Skin epidermis (tissue), 12 donors: ENCODE data around the gene PLEKHA5.
A peak's percentile ranks its signal among the peaks of the same experiment; 100 is the strongest.

Source experiments
- H3K27ac ChIP-seq, 21 experiments: fragments of 200-600 bp; sonication (generic) in 11 of 21; one replicate each; pipeline ENCODE4 v1.5.0; 2020; ENCODE audit warnings: mild to moderate bottlenecking in 3 of 21, inconsistent platforms in 2 of 21, moderate library complexity in 2 of 21
- H3K4me3 ChIP-seq, 7 experiments: fragments of 200-600 bp; sonication (generic) in 2 of 7; one replicate each; pipeline ENCODE4 v1.5.0; 2020; ENCODE audit warnings: inconsistent platforms in 2 of 7, mild to moderate bottlenecking in 2 of 7, moderate library complexity in 1 of 7

PLEKHA5 gene

GRCh38 chr12:19246933-19247332, 117.4 kb downstream of the PLEKHA5 start:
- H3K4me3 ChIP-seq = no peak overlapping the region

DNA sequence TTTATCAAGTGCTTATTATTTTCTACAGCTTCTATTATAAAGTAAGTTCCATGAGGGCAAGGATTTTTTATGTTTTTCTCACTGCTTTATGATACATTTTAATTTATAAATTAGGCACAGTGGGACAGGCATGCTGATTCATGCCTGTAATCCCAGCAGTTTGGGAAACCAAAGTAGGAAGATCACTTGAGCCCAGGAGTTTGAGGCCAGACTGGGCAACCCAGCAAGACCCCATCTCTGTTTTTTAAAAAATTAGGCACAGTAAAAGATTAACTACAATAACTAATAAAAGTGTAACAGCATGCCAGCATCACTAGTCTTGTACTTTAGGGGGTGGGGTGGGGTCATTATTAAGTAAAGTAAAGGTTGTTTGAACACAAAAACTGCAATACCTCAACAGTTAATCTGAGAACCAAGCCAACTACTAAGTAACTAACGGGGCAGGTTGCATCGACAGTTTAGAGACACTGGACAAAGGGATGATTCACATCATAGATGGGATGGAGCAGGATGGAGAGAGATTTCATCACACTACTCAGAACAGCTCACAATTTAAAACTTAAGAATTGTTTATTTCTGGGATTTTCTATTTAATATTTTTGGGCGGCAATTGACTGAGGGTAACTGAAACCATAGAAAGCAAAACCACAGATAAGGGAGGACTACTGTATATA, 119.5 kb downstream of the PLEKHA5 start:
- no peak overlapping the region for H3K4me3 ChIP-seq
- H3K27ac ChIP-seq = no peak overlapping the region

More at GRCh38 chr12:19246933-19247332, 117.4 kb downstream of the PLEKHA5 start:
- no peak overlapping the region for H3K27ac ChIP-seq

DNA sequence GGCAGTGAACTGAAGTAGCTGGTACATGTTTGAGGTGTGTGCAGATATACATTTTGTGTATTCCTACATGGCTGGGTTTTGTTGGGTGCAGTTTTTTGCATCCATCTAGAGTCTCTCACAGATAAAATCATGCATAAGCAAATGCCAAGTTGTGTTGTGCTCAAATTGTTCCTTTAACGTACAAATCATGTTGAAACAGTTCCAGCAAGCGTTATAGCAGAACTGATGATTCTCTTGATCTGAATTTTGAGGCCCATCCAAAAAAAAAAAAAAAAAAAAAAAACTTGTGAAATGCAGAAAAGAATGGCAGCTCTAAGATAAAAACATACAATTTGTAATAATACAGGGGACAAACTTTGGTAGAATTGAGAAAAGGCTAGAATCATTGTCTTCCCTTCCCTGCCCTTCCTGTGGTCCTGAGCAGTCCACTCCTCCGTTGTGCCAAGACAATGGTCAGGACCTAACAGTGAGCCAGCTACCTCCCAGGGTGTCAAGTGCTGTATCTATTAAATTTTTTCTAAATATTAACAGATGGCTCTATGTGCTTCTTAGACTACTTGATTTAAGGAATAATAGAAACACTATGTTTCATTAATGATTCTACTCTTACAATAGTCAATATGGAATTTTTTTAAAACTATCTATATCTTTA, 122.1 kb downstream of the PLEKHA5 start:
- Histone ChIP-seq H3K4me3 (no peak overlapping the region), H3K27ac (no peak overlapping the region)

DNA sequence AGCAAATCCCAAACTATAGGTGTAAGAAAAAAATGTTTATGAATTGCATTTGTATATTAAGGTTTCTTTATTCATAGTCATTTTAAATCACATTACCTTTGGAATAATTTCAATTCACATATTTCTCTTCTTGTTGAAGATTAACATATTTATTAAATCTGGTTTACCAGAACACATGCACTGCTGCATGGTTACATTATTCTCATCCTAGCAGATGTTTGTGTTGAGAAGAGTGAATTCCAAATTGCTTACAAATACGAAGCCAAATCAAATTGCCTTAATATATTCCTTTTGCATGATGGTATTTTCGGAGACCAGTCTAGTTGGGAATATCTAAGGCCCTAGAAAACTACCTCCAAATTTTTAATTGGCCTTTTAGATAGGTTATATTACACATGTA, 130.6 kb downstream of the PLEKHA5 start:
- no peak overlapping the region for H3K27ac ChIP-seq
- no peak overlapping the region for H3K4me3 ChIP-seq

- no peak overlapping the region for H3K27ac ChIP-seq
- H3K4me3 ChIP-seq = no peak overlapping the region
These were observed 132.2 kb downstream of the PLEKHA5 start for GRCh38 chr12:19261773-19262172.

DNA sequence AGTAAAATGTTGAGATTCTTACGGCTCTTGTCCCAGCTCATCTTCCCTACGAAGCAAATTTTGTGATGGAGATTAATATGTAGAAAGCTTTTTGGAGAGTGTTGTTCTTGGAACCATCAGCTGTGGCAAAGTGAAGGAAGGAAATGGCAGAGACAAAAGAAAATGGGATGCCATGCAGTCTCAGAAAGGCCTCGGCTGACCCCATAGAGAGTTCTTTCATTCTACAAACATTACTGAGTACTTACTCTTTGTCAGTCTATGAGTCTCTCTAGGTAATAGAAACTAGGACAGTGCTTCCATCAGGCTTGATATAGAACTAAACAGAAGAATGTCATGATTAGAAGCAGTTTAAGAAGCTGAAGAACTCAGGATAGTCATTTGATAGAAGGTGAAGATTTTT, 134.1 kb downstream of the PLEKHA5 start:
- no peak overlapping the region for H3K27ac ChIP-seq
- no peak overlapping the region for H3K4me3 ChIP-seq

GRCh38 chr12:19273482-19274330, 144.2 kb downstream of the PLEKHA5 start:
- H3K27ac ChIP-seq = peak overlapping the region in 10 of 21 experiments; percentile 17 to 59 (median 45)
- H3K4me3 ChIP-seq = no peak overlapping the region

DNA sequence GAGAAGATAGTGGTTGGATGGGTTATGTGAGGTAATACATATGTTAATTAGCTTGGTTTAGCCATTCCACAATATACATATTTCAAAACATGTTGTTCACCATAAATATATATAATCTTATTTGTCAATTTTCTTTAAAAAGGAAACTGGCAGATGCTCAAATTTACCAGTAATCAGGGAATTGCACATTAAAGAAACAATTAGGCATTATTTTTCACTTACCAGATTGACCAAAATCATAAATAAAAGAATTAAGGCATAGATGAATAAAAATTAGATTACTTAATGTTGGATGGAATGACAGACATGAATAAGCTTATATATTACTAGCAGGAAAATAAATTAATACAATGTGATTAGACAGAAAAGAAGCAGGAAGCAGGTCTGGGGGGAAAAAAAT, 147.2 kb downstream of the PLEKHA5 start:
- Histone ChIP-seq H3K27ac (no peak overlapping the region), H3K4me3 (no peak overlapping the region)

GRCh38 chr12:19277711-19278110, 148.2 kb downstream of the PLEKHA5 start:
- Histone ChIP-seq H3K27ac (no peak overlapping the region), H3K4me3 (no peak overlapping the region)

GRCh38 chr12:19278407-19278806, 148.9 kb downstream of the PLEKHA5 start:
- Histone ChIP-seq H3K27ac (no peak overlapping the region), H3K4me3 (no peak overlapping the region)

DNA sequence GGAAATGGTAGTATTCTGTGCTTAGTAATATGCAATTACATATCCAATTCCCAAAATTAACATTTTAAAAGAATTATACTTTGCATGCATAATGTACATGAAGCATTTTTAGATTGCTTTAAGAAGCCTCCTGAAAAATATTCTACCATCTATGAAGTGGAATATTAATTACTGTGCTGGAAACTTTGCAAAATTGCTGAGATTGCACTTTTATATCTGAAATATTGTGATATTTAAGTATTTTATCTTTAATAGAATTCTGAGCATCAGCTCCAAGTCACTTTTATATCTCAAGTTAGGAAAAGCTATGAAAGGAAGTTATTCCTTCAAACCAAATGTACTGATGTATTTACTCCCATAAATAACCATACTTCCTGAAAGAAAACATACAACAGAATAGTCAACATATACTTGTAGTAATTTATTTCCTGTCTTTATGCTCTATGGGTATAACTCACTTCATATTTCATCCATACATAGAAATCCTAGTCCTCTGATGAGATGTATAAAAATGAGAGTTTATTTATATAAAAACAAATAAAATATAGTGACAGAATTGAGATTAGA, 152.7 kb downstream of the PLEKHA5 start:
- no peak overlapping the region for H3K27ac ChIP-seq
- no peak overlapping the region for H3K4me3 ChIP-seq

- no peak overlapping the region for H3K4me3 ChIP-seq
- H3K27ac ChIP-seq = no peak overlapping the region
These were observed 155.1 kb downstream of the PLEKHA5 start for GRCh38 chr12:19284658-19285057.

GRCh38 chr12:19285793-19286448, 156.4 kb downstream of the PLEKHA5 start:
- Histone ChIP-seq H3K4me3 (no peak overlapping the region), H3K27ac (no peak overlapping the region)

DNA sequence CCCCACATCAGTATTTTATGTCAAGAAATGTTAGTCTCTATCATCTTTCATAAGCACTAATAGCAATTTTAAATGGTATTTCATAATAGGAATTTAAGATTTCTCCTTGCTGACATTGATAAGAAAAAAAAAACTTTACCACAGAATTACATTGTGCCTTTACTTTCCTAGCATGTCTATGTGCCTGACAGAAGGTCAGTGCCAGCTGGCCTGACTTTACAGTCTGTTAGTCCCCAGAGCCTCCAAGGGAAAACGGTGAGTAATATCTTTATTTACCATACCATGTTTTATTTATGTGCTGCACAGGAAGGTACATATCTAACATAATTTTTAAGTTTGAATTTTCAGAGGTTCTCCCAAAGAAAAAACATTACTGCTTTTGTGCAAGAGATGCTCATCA, 157.8 kb downstream of the PLEKHA5 start:
- Histone ChIP-seq H3K4me3 (no peak overlapping the region), H3K27ac (no peak overlapping the region)

DNA sequence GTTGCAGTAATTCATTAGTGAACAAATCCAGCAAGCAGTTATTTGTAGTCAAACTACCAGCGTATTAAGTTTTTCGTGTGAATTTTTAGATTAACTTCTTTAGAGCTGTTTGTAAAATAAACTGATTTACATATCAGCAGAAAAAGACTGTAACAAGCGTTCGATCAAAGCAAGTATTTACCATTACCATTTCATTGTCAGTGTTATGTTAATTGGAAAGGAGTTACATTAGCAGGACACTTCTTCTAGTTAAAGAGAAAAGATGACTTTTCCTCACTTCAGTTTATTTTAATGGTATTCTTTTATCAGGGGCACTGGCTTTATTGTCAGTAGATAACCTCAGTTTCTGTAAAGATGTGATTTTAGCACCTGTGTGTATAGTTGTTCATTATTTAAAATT, 158.6 kb downstream of the PLEKHA5 start:
- H3K4me3 ChIP-seq = no peak overlapping the region
- H3K27ac ChIP-seq = no peak overlapping the region

- Histone ChIP-seq H3K4me3 (no peak overlapping the region), H3K27ac (no peak overlapping the region)
These were observed 159.2 kb downstream of the PLEKHA5 start for GRCh38 chr12:19288603-19289244.

- H3K4me3 ChIP-seq = no peak overlapping the region
- H3K27ac ChIP-seq = peak overlapping the region in 12 of 21 experiments; percentile 8 to 74 (median 60)
These were observed 169.5 kb downstream of the PLEKHA5 start for GRCh38 chr12:19298836-19299605.

GRCh38 chr12:19299765-19300164, 170.2 kb downstream of the PLEKHA5 start:
- H3K27ac ChIP-seq = peak overlapping the region in 13 of 21 experiments; percentile 8 to 74 (median 61)
- H3K4me3 ChIP-seq = no peak overlapping the region

- Histone ChIP-seq H3K27ac (peak overlapping the region in 1 of 21 experiments; percentile 6), H3K4me3 (no peak overlapping the region)
These were observed 171.7 kb downstream of the PLEKHA5 start for GRCh38 chr12:19301223-19301622.
